ENCODE measurements around the gene KLHL29. TPM values are rescaled to one million over a fixed set of nuclear protein-coding genes. Genes with fewer than 3 reads are reported as not detected.

KLHL29 gene
- total and polyA plus RNA-seq, 2 donors (not counting 3 experiments of a cell fraction or from before 2014, with no cell fraction given): 4.6 to 12.7 TPM

- Histone ChIP-seq H3K36me3 (ENCODE audit: control insufficient read depth in 2 of 2, extremely low read depth in 1 of 2, insufficient read depth in 2 of 2, low read length in 2 of 2) (no peaks in the 10 kb centered on the region), H3K9me3 (replicated peaks; ENCODE audit: control insufficient read depth, insufficient read depth, low read length) (no peaks in the 10 kb centered on the region), H3K9me1 (replicated peaks; ENCODE audit: control insufficient read depth, extremely low read depth, insufficient read depth, low read length) (no peaks in the 10 kb centered on the region), H4K20me1 (replicated peaks; ENCODE audit: control insufficient read depth, extremely low read depth, insufficient read depth, low read length) (no peaks in the 10 kb centered on the region), H2AFZ (ENCODE audit: low read depth, low read length) (no peak overlapping the region), H3K9ac (replicated peaks; ENCODE audit: extremely low read depth, insufficient read depth, low read length) (no peak overlapping the region), H3K79me2 (ENCODE audit: control insufficient read depth, insufficient read depth, low read length) (no peaks in the 10 kb centered on the region), H3K4me3 (replicated peaks in 1 of 3; ENCODE audit: insufficient read depth in 1 of 3, low read depth in 1 of 3, low read length in 3 of 3) (no peak overlapping the region), H3K4me2 (ENCODE audit: insufficient read depth, low read length) (no peak overlapping the region), H3K27me3 (ENCODE audit: control insufficient read depth in 2 of 2, insufficient read depth in 2 of 2, low read length in 2 of 2) (no peaks in the 10 kb centered on the region), H3K27ac (ENCODE audit: insufficient read depth, low read depth, low read length) (no peak overlapping the region), H3K4me1 (ENCODE audit: control insufficient read depth, extremely low read depth, insufficient read depth, low read length) (peaks cover 14% of the 10 kb centered on the region)
- BruUV-seq (replicated peaks): no TSS peak
- dilution Hi-C loops (cut with MboI; ENCODE audit: extremely low pct_ligation_motif_present, low sequenced_read_pairs) (no loop called here), intact Hi-C loops (cut with micrococcal nuclease) (no loop called here)
- CTCF ChIA-PET: no interaction called here
- FAIRE-seq: no peak
- POLR2A ChIA-PET: no interaction called here
- no peak for TF ChIP-seq POLR2A (IDR thresholded peaks at IDR 0.05; ENCODE audit: low read depth, low read length)
- TF ChIP-seq, protein P1, sequence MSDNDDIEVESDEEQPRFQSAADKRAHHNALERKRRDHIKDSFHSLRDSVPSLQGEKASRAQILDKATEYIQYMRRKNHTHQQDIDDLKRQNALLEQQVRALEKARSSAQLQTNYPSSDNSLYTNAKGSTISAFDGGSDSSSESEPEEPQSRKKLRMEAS (IDR thresholded peaks at IDR 0.05; ENCODE audit: insufficient read depth, insufficient read length): no peak
- no peak for TF ChIP-seq POLR2AphosphoS5 (IDR thresholded peaks at IDR 0.05; ENCODE audit: insufficient read depth, low read depth, low read length)
- no peak for DNase-seq (ENCODE audit: low read depth, low spot score)
Observed at GRCh38 chr2:23500836-23501235, 115.9 kb downstream of the KLHL29 start.

DNA sequence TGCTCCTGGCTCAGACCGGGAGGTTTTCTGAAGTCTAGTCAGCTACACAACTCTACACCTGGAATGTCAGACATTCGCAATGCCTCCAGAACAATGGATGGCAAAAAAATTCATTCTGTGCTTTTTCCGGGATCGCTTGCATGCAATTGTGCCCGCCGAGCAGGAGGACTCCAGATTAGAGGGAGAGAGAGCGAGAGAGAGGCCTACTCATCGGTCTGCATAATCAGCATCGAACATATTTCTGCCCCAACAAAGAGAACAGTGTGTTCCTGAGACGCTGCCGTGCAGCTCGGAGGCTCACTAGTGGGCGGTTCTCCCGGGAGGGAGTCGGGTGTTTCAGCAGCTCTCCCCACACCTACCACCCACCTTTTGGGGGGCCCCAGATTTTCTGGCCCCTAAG, 117.1 kb downstream of the KLHL29 start:
- no peaks in the 10 kb centered on the region for H3K27me3 ChIP-seq (ENCODE audit: control insufficient read depth in 2 of 2, insufficient read depth in 2 of 2, low read length in 2 of 2)
- intact Hi-C loops (cut with micrococcal nuclease): no loop called here
- H2AFZ ChIP-seq (ENCODE audit: low read depth, low read length): no peak overlapping the region
- H4K20me1 ChIP-seq (replicated peaks; ENCODE audit: control insufficient read depth, extremely low read depth, insufficient read depth, low read length): no peaks in the 10 kb centered on the region
- DNase-seq (ENCODE audit: low read depth, low spot score) (no peak), FAIRE-seq (no peak)
- no peaks in the 10 kb centered on the region for H3K9me1 ChIP-seq (replicated peaks; ENCODE audit: control insufficient read depth, extremely low read depth, insufficient read depth, low read length)
- no peaks in the 10 kb centered on the region for H3K36me3 ChIP-seq (ENCODE audit: control insufficient read depth in 2 of 2, extremely low read depth in 1 of 2, insufficient read depth in 2 of 2, low read length in 2 of 2)
- no peak overlapping the region for H3K9ac ChIP-seq (replicated peaks; ENCODE audit: extremely low read depth, insufficient read depth, low read length)
- POLR2A ChIA-PET: no interaction called here
- BruUV-seq (replicated peaks): no TSS peak
- no peak overlapping the region for H3K4me2 ChIP-seq (ENCODE audit: insufficient read depth, low read length)
- H3K9me3 ChIP-seq (replicated peaks; ENCODE audit: control insufficient read depth, insufficient read depth, low read length): no peaks in the 10 kb centered on the region
- CTCF ChIA-PET: interaction anchor here (1.1 kb wide), 1 partner anchor 18 kb away, joined by 3 read pairs; no protein-coding TSS in a partner anchor
- H3K4me1 ChIP-seq (ENCODE audit: control insufficient read depth, extremely low read depth, insufficient read depth, low read length): peaks cover 8% of the 10 kb centered on the region
- dilution Hi-C loops (cut with MboI; ENCODE audit: extremely low pct_ligation_motif_present, low sequenced_read_pairs): no loop called here
- H3K79me2 ChIP-seq (ENCODE audit: control insufficient read depth, insufficient read depth, low read length): no peaks in the 10 kb centered on the region
- TF ChIP-seq MYC (IDR thresholded peaks at IDR 0.05; ENCODE audit: low read depth, low read length) (no peak), POLR2A (IDR thresholded peaks at IDR 0.05; ENCODE audit: low read depth, low read length) (no peak), POLR2AphosphoS5 (IDR thresholded peaks at IDR 0.05; ENCODE audit: insufficient read depth, low read depth, low read length) (no peak), GATA2 (IDR thresholded peaks at IDR 0.05; ENCODE audit: insufficient read depth, insufficient read length, low read depth, low read length) (no peak), EZH2 (IDR thresholded peaks at IDR 0.05; ENCODE audit: borderline replicate concordance, low read depth, low read length, severe bottlenecking) (no peak)
- H3K27ac ChIP-seq (ENCODE audit: insufficient read depth, low read depth, low read length): no peak overlapping the region
- H3K4me3 ChIP-seq (replicated peaks in 1 of 3; ENCODE audit: insufficient read depth in 1 of 3, low read depth in 1 of 3, low read length in 3 of 3): no peak overlapping the region

All from endothelial cell of umbilical vein (primary cell).